ENCODE results near the gene ANO8.

DNA sequence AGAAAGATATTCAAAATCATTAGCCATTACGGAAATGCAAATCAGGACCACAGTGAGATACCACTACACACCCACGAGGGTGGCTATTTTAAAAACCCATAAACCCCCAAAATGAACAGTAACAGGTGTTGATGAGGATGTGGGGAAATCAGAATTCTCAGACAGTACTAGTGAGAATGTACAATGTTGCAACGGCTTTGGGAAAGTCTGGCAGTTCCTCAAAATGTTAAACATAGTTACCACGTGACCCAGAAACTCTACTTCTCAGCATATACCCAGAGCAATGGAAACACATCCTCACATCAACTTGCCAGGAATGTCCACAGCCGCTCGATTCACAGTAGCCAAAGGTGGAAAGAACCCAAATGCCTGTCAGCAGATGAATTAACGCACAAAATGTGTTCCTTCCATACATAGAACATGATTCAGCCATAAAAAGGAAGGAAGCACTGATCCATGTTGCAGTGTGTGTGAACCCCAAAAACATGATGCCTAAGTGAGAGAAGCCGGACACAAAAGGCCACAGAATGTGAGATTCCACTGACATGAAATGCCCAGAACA lies 35.5 kb upstream of the ANO8 start:
- no peak for TF ChIP-seq CTCF (conservative IDR thresholded peaks at IDR 0.05; ENCODE audit: low read depth in 2 of 2)
- no peak for TF ChIP-seq EZH2phosphoT487 (IDR thresholded peaks at IDR 0.05; ENCODE audit: unreplicated experiment)
- TF ChIP-seq, protein P1, sequence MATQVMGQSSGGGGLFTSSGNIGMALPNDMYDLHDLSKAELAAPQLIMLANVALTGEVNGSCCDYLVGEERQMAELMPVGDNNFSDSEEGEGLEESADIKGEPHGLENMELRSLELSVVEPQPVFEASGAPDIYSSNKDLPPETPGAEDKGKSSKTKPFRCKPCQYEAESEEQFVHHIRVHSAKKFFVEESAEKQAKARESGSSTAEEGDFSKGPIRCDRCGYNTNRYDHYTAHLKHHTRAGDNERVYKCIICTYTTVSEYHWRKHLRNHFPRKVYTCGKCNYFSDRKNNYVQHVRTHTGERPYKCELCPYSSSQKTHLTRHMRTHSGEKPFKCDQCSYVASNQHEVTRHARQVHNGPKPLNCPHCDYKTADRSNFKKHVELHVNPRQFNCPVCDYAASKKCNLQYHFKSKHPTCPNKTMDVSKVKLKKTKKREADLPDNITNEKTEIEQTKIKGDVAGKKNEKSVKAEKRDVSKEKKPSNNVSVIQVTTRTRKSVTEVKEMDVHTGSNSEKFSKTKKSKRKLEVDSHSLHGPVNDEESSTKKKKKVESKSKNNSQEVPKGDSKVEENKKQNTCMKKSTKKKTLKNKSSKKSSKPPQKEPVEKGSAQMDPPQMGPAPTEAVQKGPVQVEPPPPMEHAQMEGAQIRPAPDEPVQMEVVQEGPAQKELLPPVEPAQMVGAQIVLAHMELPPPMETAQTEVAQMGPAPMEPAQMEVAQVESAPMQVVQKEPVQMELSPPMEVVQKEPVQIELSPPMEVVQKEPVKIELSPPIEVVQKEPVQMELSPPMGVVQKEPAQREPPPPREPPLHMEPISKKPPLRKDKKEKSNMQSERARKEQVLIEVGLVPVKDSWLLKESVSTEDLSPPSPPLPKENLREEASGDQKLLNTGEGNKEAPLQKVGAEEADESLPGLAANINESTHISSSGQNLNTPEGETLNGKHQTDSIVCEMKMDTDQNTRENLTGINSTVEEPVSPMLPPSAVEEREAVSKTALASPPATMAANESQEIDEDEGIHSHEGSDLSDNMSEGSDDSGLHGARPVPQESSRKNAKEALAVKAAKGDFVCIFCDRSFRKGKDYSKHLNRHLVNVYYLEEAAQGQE (IDR thresholded peaks at IDR 0.05; ENCODE audit: unreplicated experiment), result no peak
- no peak for TF ChIP-seq EZH2 (IDR thresholded peaks at IDR 0.05; ENCODE audit: low read depth, unreplicated experiment)
